Naive thymus-derived CD4-positive, alpha-beta T cell (primary cell): Measurements from ENCODE around the gene PAPLN. TPM values are rescaled to one million over a fixed set of nuclear protein-coding genes. Genes with fewer than 3 reads are reported as not detected.
"Not testable (repeated sequence)": the region's sequence is repeated elsewhere in the genome, so short reads cannot be mapped to it uniquely, and the experiment has no call there.

ENCODE experiments used
- ATAC-seq: fragments of 150-1000 bp; cut with Tn5 transposase; 2 replicates; pipeline ENCODE4 v1.10.0; 2021; ENCODE audit warnings: mild to moderate bottlenecking, moderate library complexity
- CTCF ChIA-PET: fragments of 350-600 bp; sonication (Branson Sonifier 250); formaldehyde crosslinking; loops from one replicate; lab custom pipeline; 2021; ENCODE audit warnings: antibody characterized with exemption; lab: Charles Lee
- POLR2A ChIA-PET: fragments of 350-600 bp; sonication (Branson Sonifier 250); formaldehyde crosslinking; loops from one replicate; lab custom pipeline; 2021; ENCODE audit warnings: antibody characterized with exemption, inconsistent platforms; lab: Charles Lee
- DNase-seq, 9 donors: peaks; one replicate each; pipeline versions ENCODE4 v3.0.0 to v3.0.0-alpha.2; 2020 to 2022; ENCODE audit warnings: mixed read lengths in 1 of 9
- H3K27ac ChIP-seq: one replicate; pipeline ENCODE4 v1.7.0; 2013; ENCODE audit warnings: mild to moderate bottlenecking, low read depth, low read length, moderate library complexity
- H3K27me3 ChIP-seq, 2 donors: one replicate each; pipeline ENCODE4 v1.7.0; 2013; ENCODE audit warnings: low read length in 2 of 2, mild to moderate bottlenecking in 2 of 2, moderate library complexity in 2 of 2; ENCODE audit not compliant: control insufficient read depth in 2 of 2, insufficient read depth in 2 of 2
- H3K36me3 ChIP-seq, 3 experiments: 1 replicate in 2 of 3; 2 replicates in 1 of 3; pipeline ENCODE4 v1.7.0; 2013; ENCODE audit warnings: low read length in 3 of 3, mild to moderate bottlenecking in 3 of 3, moderate library complexity in 1 of 3; ENCODE audit not compliant: insufficient read depth in 3 of 3, control insufficient read depth in 2 of 3
- H3K4me1 ChIP-seq, 2 donors: one replicate each; pipeline ENCODE4 v1.7.0; 2013; ENCODE audit warnings: low read length in 2 of 2, mild to moderate bottlenecking in 2 of 2, moderate library complexity in 1 of 2; ENCODE audit not compliant: control insufficient read depth in 2 of 2, insufficient read depth in 2 of 2
- H3K4me3 ChIP-seq: 2 replicates; pipeline ENCODE4 v1.7.0; 2013; ENCODE audit warnings: mild to moderate bottlenecking, low read length
- H3K9me3 ChIP-seq, 3 experiments: 1 replicate in 2 of 3; 2 replicates in 1 of 3; pipeline ENCODE4 v1.7.0; 2013; ENCODE audit warnings: low read length in 3 of 3; ENCODE audit not compliant: control insufficient read depth in 2 of 3
- H3K27ac Mint-ChIP-seq, 9 donors: one replicate each; pipeline ENCODE4 v1.8.0; 2020 to 2022; ENCODE audit warnings: mixed read lengths in 9 of 9, mild to moderate bottlenecking in 8 of 9, moderate library complexity in 5 of 9, inconsistent platforms in 2 of 9
- H3K27me3 Mint-ChIP-seq, 5 donors: one replicate each; pipeline ENCODE4 v1.8.0; 2021 to 2022; ENCODE audit warnings: mixed read lengths in 5 of 5, mild to moderate bottlenecking in 1 of 5
- H3K36me3 Mint-ChIP-seq, 5 donors: one replicate each; pipeline ENCODE4 v1.8.0; 2020 to 2022; ENCODE audit warnings: mixed read lengths in 5 of 5, mild to moderate bottlenecking in 3 of 5, inconsistent platforms in 1 of 5
- H3K4me1 Mint-ChIP-seq, 7 donors: one replicate each; pipeline ENCODE4 v1.8.0; 2020 to 2022; ENCODE audit warnings: mixed read lengths in 7 of 7, mild to moderate bottlenecking in 3 of 7, inconsistent platforms in 1 of 7
- H3K4me3 Mint-ChIP-seq, 10 donors: one replicate each; pipeline ENCODE4 v1.8.0; 2020 to 2022; ENCODE audit warnings: mild to moderate bottlenecking in 10 of 10, mixed read lengths in 10 of 10, moderate library complexity in 6 of 10, inconsistent platforms in 2 of 10
- H3K9me3 Mint-ChIP-seq, 11 donors: one replicate each; pipeline ENCODE4 v1.8.0; 2020 to 2022; ENCODE audit warnings: mixed read lengths in 11 of 11, mild to moderate bottlenecking in 4 of 11, inconsistent platforms in 1 of 11, moderate library complexity in 1 of 11
- intact Hi-C, 2 donors: fragments of 100-400 bp; cut with micrococcal nuclease; formaldehyde crosslinking; loops; one replicate each; pipeline ENCODE4 v1.15.1; 2023
- polyA plus RNA-seq, 2 donors: library from polyadenylated mRNA; unstranded; fragments of 300-500 nt; fragmentation: Illumina TruSeq; gene quantifications; one replicate each; pipeline ENCODE4 v1.2.3, GENCODE V29; 2021
- total RNA-seq, 6 experiments: library from RNA in 5 of 6; stranded (reverse) in 5 of 6; gene quantifications; 1 replicate in 5 of 6; 2 replicates in 1 of 6; pipeline ENCODE4 v1.2.3 and lab custom pipeline; 2021 to 2026

Gene PAPLN
- total and polyA plus RNA-seq, 7 experiments from 2014 or later = 0.08 to 1.4 (median 0.44) TPM

DNA sequence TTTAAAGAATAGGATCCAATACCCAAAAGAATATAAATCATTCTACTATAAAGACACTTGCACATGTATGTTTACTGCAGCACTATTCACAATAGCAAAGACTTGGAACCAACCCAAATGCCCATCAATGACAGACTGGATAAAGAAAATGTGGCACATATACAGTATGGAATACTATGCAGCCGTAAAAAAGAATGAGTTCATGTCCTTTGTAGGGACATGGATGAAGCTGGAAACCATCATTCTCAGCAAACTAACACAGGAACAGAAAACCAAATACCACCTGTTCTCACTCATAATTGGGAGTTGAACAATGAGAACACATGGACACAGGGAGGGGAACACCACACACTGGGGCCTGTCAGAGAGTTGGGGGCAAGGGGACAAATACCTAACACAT lies 71.9 kb downstream of the PAPLN start:
- H3K27ac Mint-ChIP-seq = peak overlapping the region in 1 of 9 donors; percentile 19
- peaks cover 4 to 27% (median 13%) of the 10 kb centered on the region in 5 donors for H3K36me3 Mint-ChIP-seq
- H3K4me1 ChIP-seq, H3K27me3 Mint-ChIP-seq, H3K27ac ChIP-seq, H3K9me3 ChIP-seq, POLR2A ChIA-PET, intact Hi-C loops, DNase-seq, CTCF ChIA-PET, ATAC-seq, H3K9me3 Mint-ChIP-seq, H3K27me3 ChIP-seq, H3K4me3 Mint-ChIP-seq, H3K4me3 ChIP-seq, H3K36me3 ChIP-seq: not testable (repeated sequence)
- H3K4me1 Mint-ChIP-seq = peaks cover 5 to 13% (median 9%) of the 10 kb centered on the region in 7 donors

- ChIA-PET POLR2A (no interaction called here), CTCF (no interaction called here)
- intact Hi-C loops = no loop called here
- DNase-seq (no peak), ATAC-seq (no peak)
- Histone ChIP-seq H3K36me3 (no peaks in the 10 kb centered on the region), H3K4me3 (no peak overlapping the region), H3K9me3 (no peaks in the 10 kb centered on the region), H3K4me1 (no peaks in the 10 kb centered on the region), H3K27me3 (no peaks in the 10 kb centered on the region), H3K27ac (no peak overlapping the region)
- no peak overlapping the region for H3K4me3 Mint-ChIP-seq
- no peaks in the 10 kb centered on the region for H3K9me3 Mint-ChIP-seq
- no peak overlapping the region for H3K27ac Mint-ChIP-seq
- H3K4me1 Mint-ChIP-seq = peaks cover 5 to 12% (median 6%) of the 10 kb centered on the region in 7 donors
- H3K36me3 Mint-ChIP-seq = peaks cover 4 to 17% (median 13%) of the 10 kb centered on the region in 5 donors
- H3K27me3 Mint-ChIP-seq = no peaks in the 10 kb centered on the region
These were observed 74.4 kb downstream of the PAPLN start for GRCh38 chr14:73311708-73312030.

DNA sequence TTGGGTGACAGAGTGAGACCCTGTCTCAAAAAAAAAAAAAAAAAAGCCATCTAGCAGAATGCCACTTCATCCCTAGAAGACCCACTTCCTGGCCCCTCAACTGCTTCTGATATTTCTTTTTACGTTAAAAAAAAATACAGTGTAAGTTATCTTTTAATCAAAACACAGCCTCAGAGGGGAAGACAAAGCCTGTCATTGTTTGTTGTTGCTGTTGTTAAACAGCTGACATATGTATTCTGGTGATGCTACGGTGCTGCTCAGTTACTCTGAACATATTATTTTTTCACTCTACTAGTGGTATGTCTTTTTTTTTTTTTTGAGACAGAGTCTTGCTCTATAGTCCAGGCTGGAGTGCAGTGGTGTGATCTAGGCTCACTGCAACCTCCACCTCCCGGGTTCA lies 75.4 kb downstream of the PAPLN start:
- POLR2A ChIA-PET = no interaction called here
- no peaks in the 10 kb centered on the region for H3K27me3 Mint-ChIP-seq
- H3K27ac ChIP-seq = no peak overlapping the region

GRCh38 chr14:73313151-73313550 lies 75.8 kb downstream of the PAPLN start:
- POLR2A ChIA-PET = no interaction called here
- H3K27ac Mint-ChIP-seq = no peak overlapping the region
- CTCF ChIA-PET = no interaction called here

More for the DNA sequence above, 75.4 kb downstream of the PAPLN start:
- intact Hi-C loops = no loop called here
- Mint-ChIP-seq H3K4me3 (no peak overlapping the region), H3K36me3 (peaks cover 4 to 13% (median 11%) of the 10 kb centered on the region in 5 donors), H3K9me3 (no peaks in the 10 kb centered on the region), H3K4me1 (peaks cover 5 to 12% (median 6%) of the 10 kb centered on the region in 7 donors), H3K27ac (no peak overlapping the region)
- ATAC-seq = no peak
- Histone ChIP-seq H3K27me3 (no peaks in the 10 kb centered on the region), H3K4me3 (no peak overlapping the region), H3K4me1 (no peaks in the 10 kb centered on the region), H3K36me3 (no peaks in the 10 kb centered on the region), H3K9me3 (no peaks in the 10 kb centered on the region)
- DNase-seq = no peak
- CTCF ChIA-PET = no interaction called here

GRCh38 chr14:73323896-73324399 lies 86.6 kb downstream of the PAPLN start:
- DNase-seq = no peak
- peaks cover 0 to 17% (median 5%) of the 10 kb centered on the region in 5 donors for H3K36me3 Mint-ChIP-seq
- Histone ChIP-seq H3K27me3 (no peaks in the 10 kb centered on the region), H3K4me1 (peaks cover 10 to 21% of the 10 kb centered on the region in 2 donors), H3K4me3 (no peak overlapping the region), H3K36me3 (no peaks in the 10 kb centered on the region), H3K9me3 (no peaks in the 10 kb centered on the region), H3K27ac (peak overlapping the region; percentile 15)
- intact Hi-C loops = no loop called here
- ChIA-PET POLR2A (interaction anchor here (0.7 kb wide), 1 partner anchor 23 kb away, joined by 3 read pairs; no protein-coding TSS in a partner anchor), CTCF (interaction anchor here (0.6 kb wide), 1 partner anchor 10 kb away, joined by 3 read pairs; no protein-coding TSS in a partner anchor)
- peaks cover 31 to 54% (median 43%) of the 10 kb centered on the region in 7 donors for H3K4me1 Mint-ChIP-seq
- H3K27me3 Mint-ChIP-seq = no peaks in the 10 kb centered on the region
- peak overlapping the region in 3 of 9 donors; percentile 3 to 93 (median 46) for H3K27ac Mint-ChIP-seq
- H3K4me3 Mint-ChIP-seq = peak overlapping the region in 6 of 10 donors; percentile 3 to 83 (median 46)
- no peaks in the 10 kb centered on the region for H3K9me3 Mint-ChIP-seq
- no peak for ATAC-seq

More at GRCh38 chr14:73313151-73313550, 75.8 kb downstream of the PAPLN start:
- intact Hi-C loops = no loop called here
- H3K4me3 Mint-ChIP-seq = no peak overlapping the region
- Histone ChIP-seq H3K27ac (no peak overlapping the region), H3K9me3 (no peaks in the 10 kb centered on the region), H3K36me3 (no peaks in the 10 kb centered on the region), H3K4me1 (no peaks in the 10 kb centered on the region), H3K4me3 (no peak overlapping the region), H3K27me3 (no peaks in the 10 kb centered on the region)
- H3K4me1 Mint-ChIP-seq = peaks cover 5 to 12% (median 5%) of the 10 kb centered on the region in 7 donors
- no peaks in the 10 kb centered on the region for H3K27me3 Mint-ChIP-seq
- H3K36me3 Mint-ChIP-seq = peaks cover under 1 to 14% (median 9%) of the 10 kb centered on the region in 5 donors
- no peaks in the 10 kb centered on the region for H3K9me3 Mint-ChIP-seq
- ATAC-seq = no peak
- no peak for DNase-seq

Other genes starting within 250 kb of the PAPLN start
- 10 to 100 TPM; 15.3 to 24.8 (median 19.1) TPM for gene ZFYVE1, start 210.4 kb upstream of the PAPLN start, total RNA-seq
- 1 to 10 TPM; 6.1 to 6.4 TPM for gene ZFYVE1, start 210.4 kb upstream of the PAPLN start, polyA plus RNA-seq
- gene RBM25, start 179.0 kb upstream of the PAPLN start, total RNA-seq = 100 to 1,000 TPM; 111 to 168 (median 146) TPM
- gene RBM25, start 179.0 kb upstream of the PAPLN start, polyA plus RNA-seq = 10 to 100 TPM; 43.0 to 76.6 TPM
- gene PSEN1, start 101.0 kb upstream of the PAPLN start, total RNA-seq = 10 to 100 TPM; 32.7 to 55.8 (median 49.3) TPM
- gene PSEN1, start 101.0 kb upstream of the PAPLN start, polyA plus RNA-seq = 10 to 100 TPM; 23.7 to 37.6 TPM
- 10 to 100 TPM; 48.9 to 90.6 (median 49.4) TPM for gene NUMB, start 221.0 kb downstream of the PAPLN start, total RNA-seq
- gene NUMB, start 221.0 kb downstream of the PAPLN start, polyA plus RNA-seq = 10 to 100 TPM; 32.7 to 44.5 TPM